HG03103 (cell line): ENCODE results near the gene ASIC1.
"Not testable (repeated sequence)": the region's sequence is repeated elsewhere in the genome, so short reads cannot be mapped to it uniquely, and the experiment has no call there.

Experiments
- ATAC-seq: cut with Tn5 transposase; IDR thresholded peaks from one replicate; pipeline ENCODE4 v1.9.1; 2021; ENCODE audit warnings: low read depth; ENCODE audit not compliant: unreplicated experiment

Gene ASIC1

GRCh38 chr12:50081096-50081808 is 23.9 kb downstream of the ASIC1 start:
- no peak for ATAC-seq

GRCh38 chr12:50082644-50083043 is 25.2 kb downstream of the ASIC1 start:
- ATAC-seq = no peak

GRCh38 chr12:50083301-50083700 is 25.9 kb downstream of the ASIC1 start:
- ATAC-seq = no peak

GRCh38 chr12:50084409-50084774 is 27.0 kb downstream of the ASIC1 start:
- not testable (repeated sequence) for ATAC-seq

GRCh38 chr12:50084775-50085614 is 27.6 kb downstream of the ASIC1 start, which contains the start of gene SMARCD1:
Gene SMARCD1 (plus strand): TSS chr12:50085342. CDS start chr12:50085370, 28 bp downstream.
- ATAC-seq = peak; percentile 75

- no peak for ATAC-seq
Measured at GRCh38 chr12:50085615-50086072, 28.2 kb downstream of the ASIC1 start.

- no peak for ATAC-seq
Measured at GRCh38 chr12:50086148-50086547, 28.8 kb downstream of the ASIC1 start.

- ATAC-seq = no peak
Measured at GRCh38 chr12:50087151-50087550, 29.8 kb downstream of the ASIC1 start.

GRCh38 chr12:50087995-50088394 is 30.6 kb downstream of the ASIC1 start:
- ATAC-seq = no peak

GRCh38 chr12:50088577-50089335 is 31.4 kb downstream of the ASIC1 start:
- ATAC-seq = no peak

GRCh38 chr12:50089730-50090129 is 32.3 kb downstream of the ASIC1 start:
- ATAC-seq = no peak

GRCh38 chr12:50090391-50090790 is 33.0 kb downstream of the ASIC1 start:
- ATAC-seq = no peak

- ATAC-seq = no peak
Measured at GRCh38 chr12:50097952-50098351, 40.6 kb downstream of the ASIC1 start.

GRCh38 chr12:50099302-50100008 is 42.1 kb downstream of the ASIC1 start:
- ATAC-seq = no peak

GRCh38 chr12:50100561-50100960 is 43.2 kb downstream of the ASIC1 start:
- no peak for ATAC-seq

- ATAC-seq = no peak
Measured at GRCh38 chr12:50101663-50102062, 44.3 kb downstream of the ASIC1 start.

GRCh38 chr12:50102131-50102531 is 44.7 kb downstream of the ASIC1 start:
- no peak for ATAC-seq

- ATAC-seq = no peak
Measured at GRCh38 chr12:50102646-50103309, 45.4 kb downstream of the ASIC1 start.

- ATAC-seq = no peak
Measured at GRCh38 chr12:50103351-50103750, 46.0 kb downstream of the ASIC1 start.
